Left cardiac atrium (tissue), 4 donors: ENCODE measurements around the gene COQ9. TPM values are rescaled to one million over a fixed set of nuclear protein-coding genes. Genes with fewer than 3 reads are reported as not detected.
"Not testable (repeated sequence)": the region's sequence is repeated elsewhere in the genome, so short reads cannot be mapped to it uniquely, and the experiment has no call there.

Experiments used
- ATAC-seq, 2 donors: fragments of 200-7000 bp; cut with Tn5 transposase; one replicate each; pipeline ENCODE4 v1.9.1; 2020; ENCODE audit warnings: mild to moderate bottlenecking in 2 of 2, moderate library complexity in 2 of 2
- DNase-seq: peaks from one replicate; pipeline ENCODE4 v3.0.0-alpha.2; 2020
- intact Hi-C, 2 donors: fragments of 100-400 bp; cut with DNase I; formaldehyde crosslinking; loops; one replicate each; pipeline versions ENCODE4 v1.14.1 to v1.15.1; 2022 to 2023
- total RNA-seq, 2 donors: library from RNA; stranded (reverse); fragmentation: NEBNext Ultra II Directional; extraction: Animal tissue kit (Norgen Biotek cat#: 25700); gene quantifications; one replicate each; pipeline ENCODE4 v1.2.1, GENCODE V29; 2021
- donor health status: DM: no; HTN: yes; CAD: no.
- donor health status: DM: no; HTN: yes; CAD: no; lungs with severe emphysema.
- donor health status: DM: yes; HTN: yes; CAD: no.
- donor health status: Dilated cardiomyopathy.

Gene COQ9
- total RNA-seq, 2 donors from 2014 or later, result 98.9 to 128 TPM

GRCh38 chr16:57422026-57422944 lies 25.0 kb upstream of the COQ9 start:
- intact Hi-C loops, result loop anchor here in 1 of 2 donors (5.0 to 10.0 kb wide), 2 partner anchors 95 to 557 kb away; partner anchors contain the start of gene SLC12A3

GRCh38 chr16:57423152-57423551 lies 24.1 kb upstream of the COQ9 start:
- no peak for ATAC-seq
- intact Hi-C loops, result loop anchor here in 1 of 2 donors (5.0 to 10.0 kb wide), 2 partner anchors 94 to 558 kb away; partner anchors contain the start of gene SLC12A3
- no peak for DNase-seq

More at GRCh38 chr16:57422026-57422944, 25.0 kb upstream of the COQ9 start:
- DNase-seq, result peak; percentile 62
- ATAC-seq, result peak; percentile 60 to 78

GRCh38 chr16:57424583-57424982 lies 22.7 kb upstream of the COQ9 start:
- DNase-seq (no peak), ATAC-seq (peak in 1 of 2 donors; percentile 11)
- intact Hi-C loops, result loop anchor here in 1 of 2 donors (5.0 to 10.0 kb wide), 2 partner anchors 93 to 560 kb away; partner anchors contain the start of gene SLC12A3

- DNase-seq (no peak), ATAC-seq (no peak)
- intact Hi-C loops, result loop anchor here in 1 of 2 donors (10.0 kb wide), 1 partner anchor 562 kb away; the partner anchor contains the start of gene SLC12A3
These were observed 20.9 kb upstream of the COQ9 start for GRCh38 chr16:57426356-57426755.

GRCh38 chr16:57427307-57427706 lies 20.0 kb upstream of the COQ9 start:
- intact Hi-C loops, result loop anchor here in 1 of 2 donors (10.0 kb wide), 1 partner anchor 563 kb away; the partner anchor contains the start of gene SLC12A3
- DNase-seq (no peak), ATAC-seq (no peak)

GRCh38 chr16:57427824-57428223 lies 19.5 kb upstream of the COQ9 start:
- ATAC-seq, result no peak

GRCh38 chr16:57430955-57431354 lies 16.3 kb upstream of the COQ9 start:
- DNase-seq (no peak), ATAC-seq (no peak)
- intact Hi-C loops, result loop anchor here in 1 of 2 donors (5.0 kb wide), 1 partner anchor 81 kb away; no protein-coding TSS in a partner anchor

More at GRCh38 chr16:57427824-57428223, 19.5 kb upstream of the COQ9 start:
- intact Hi-C loops, result loop anchor here in 1 of 2 donors (10.0 kb wide), 1 partner anchor 563 kb away; the partner anchor contains the start of gene SLC12A3
- DNase-seq, result no peak

GRCh38 chr16:57432505-57432904 lies 14.8 kb upstream of the COQ9 start:
- intact Hi-C loops, result loop anchor here in 1 of 2 donors (5.0 kb wide), 1 partner anchor 80 kb away; no protein-coding TSS in a partner anchor
- DNase-seq (no peak), ATAC-seq (no peak)

- no peak for ATAC-seq
- intact Hi-C loops, result loop anchor here in 1 of 2 donors (5.0 kb wide), 1 partner anchor 79 kb away; no protein-coding TSS in a partner anchor
- DNase-seq, result no peak
These were observed 14.3 kb upstream of the COQ9 start for GRCh38 chr16:57432989-57433388.

- DNase-seq, result no peak
- intact Hi-C loops, result loop anchor here in 1 of 2 donors (5.0 kb wide), 1 partner anchor 78 kb away; no protein-coding TSS in a partner anchor
These were observed 13.3 kb upstream of the COQ9 start for GRCh38 chr16:57434003-57434402.

GRCh38 chr16:57435838-57436237 lies 11.4 kb upstream of the COQ9 start:
- intact Hi-C loops, result no loop called here
- DNase-seq, result no peak
- ATAC-seq, result no peak

More at GRCh38 chr16:57434003-57434402, 13.3 kb upstream of the COQ9 start:
- ATAC-seq, result no peak

- DNase-seq, intact Hi-C loops, ATAC-seq: not testable (repeated sequence)
These were observed 7.3 kb upstream of the COQ9 start for GRCh38 chr16:57439947-57440346.

- intact Hi-C loops, DNase-seq: not testable (repeated sequence)
These were observed 6.7 kb upstream of the COQ9 start for GRCh38 chr16:57440551-57440950.

GRCh38 chr16:57444711-57445110 lies 2.6 kb upstream of the COQ9 start:
- intact Hi-C loops, result no loop called here
- no peak for ATAC-seq

More at GRCh38 chr16:57440551-57440950, 6.7 kb upstream of the COQ9 start:
- ATAC-seq, result not testable (repeated sequence)

GRCh38 chr16:57445510-57445909 lies 1.8 kb upstream of the COQ9 start:
- intact Hi-C loops, result no loop called here
- ATAC-seq, result no peak
- DNase-seq, result no peak

More at GRCh38 chr16:57444711-57445110, 2.6 kb upstream of the COQ9 start:
- no peak for DNase-seq

- ATAC-seq (peak; percentile 33 to 46), DNase-seq (peak; percentile 64)
- intact Hi-C loops, result no loop called here
These were observed 621 bp upstream of the COQ9 start for GRCh38 chr16:57446531-57447185.

GRCh38 chr16:57452021-57452420 lies 4.7 kb downstream of the COQ9 start:
- ATAC-seq (no peak), DNase-seq (no peak)
- intact Hi-C loops, result no loop called here

GRCh38 chr16:57462209-57462977 lies 15.1 kb downstream of the COQ9 start, which contains the start of gene POLR2C:
Gene POLR2C (plus strand): TSS chr16:57462679. CDS start chr16:57462725, 46 bp downstream.
- ATAC-seq (peak; percentile 93 to 96), DNase-seq (peak; percentile 91)
- intact Hi-C loops, result no loop called here
